SK-N-SH treated with all-trans-retinoic acid at 6 μM for 48 hours (cell line): ENCODE results near the gene CNPY1.

ENCODE experiments used
- ATAC-seq: fragments of 200-7000 bp; cut with Tn5 transposase; 3 replicates; pipeline ENCODE4 v1.9.1; 2020; ENCODE audit warnings: mild to moderate bottlenecking, moderate library complexity
- ARNTL ChIP-seq: fragments of 450-650 bp; formaldehyde crosslinking; IDR thresholded peaks from 2 replicates; pipeline ENCODE4 v1.5.0; 2020; ENCODE audit warnings: low read depth, mild to moderate bottlenecking, moderate library complexity, borderline replicate concordance
- BACH2 ChIP-seq: fragments of 250-450 bp; sonication (Bioruptor Pico); IDR thresholded peaks from 2 replicates; pipeline ENCODE4 v1.9.0; 2021; ENCODE audit warnings: mild to moderate bottlenecking, borderline replicate concordance
- CREB5 ChIP-seq: fragments of 250-450 bp; sonication (Bioruptor Pico); IDR thresholded peaks from 2 replicates; pipeline ENCODE4 v1.5.1; 2020; ENCODE audit warnings: low read depth, mild to moderate bottlenecking, moderate library complexity
- CSDC2 ChIP-seq: fragments of 250-450 bp; sonication (Bioruptor Pico); IDR thresholded peaks from 2 replicates; pipeline ENCODE4 v1.5.0; 2020; ENCODE audit warnings: mild to moderate bottlenecking, moderate library complexity
- CSRNP3 ChIP-seq: fragments of 250-450 bp; sonication (Bioruptor Pico); IDR thresholded peaks from 2 replicates; pipeline ENCODE4 v1.5.1; 2021; ENCODE audit warnings: mild to moderate bottlenecking, moderate library complexity
- ESRRG ChIP-seq: fragments of 250-450 bp; sonication (Bioruptor Pico); IDR thresholded peaks from 2 replicates; pipeline ENCODE4 v1.6.1; 2021; ENCODE audit warnings: mild to moderate bottlenecking
- GLIS3 ChIP-seq: fragments of 250-450 bp; sonication (Bioruptor Pico); IDR thresholded peaks from 2 replicates; pipeline ENCODE4 v1.5.0; 2020; ENCODE audit warnings: mild to moderate bottlenecking, moderate library complexity
- ISL1 ChIP-seq: fragments of 250-450 bp; sonication (Bioruptor Pico); IDR thresholded peaks from 2 replicates; pipeline ENCODE4 v2.1.2; 2022; ENCODE audit warnings: mild to moderate bottlenecking, moderate library complexity
- OSR1 ChIP-seq: fragments of 250-450 bp; sonication (Bioruptor Pico); IDR thresholded peaks from 2 replicates; pipeline ENCODE4 v1.8.0; 2022; ENCODE audit warnings: moderate library complexity, mild to moderate bottlenecking, inconsistent platforms
- PPARA ChIP-seq: fragments of 250-450 bp; sonication (Bioruptor Pico); IDR thresholded peaks from 2 replicates; pipeline ENCODE4 v1.5.0; 2020; ENCODE audit warnings: mild to moderate bottlenecking, borderline replicate concordance
- RARB ChIP-seq: fragments of 250-450 bp; sonication (Bioruptor Pico); IDR thresholded peaks from 2 replicates; pipeline ENCODE4 v1.8.0; 2021; ENCODE audit warnings: mild to moderate bottlenecking, moderate library complexity
- SNAI2 ChIP-seq: fragments of 250-450 bp; sonication (Bioruptor Pico); IDR thresholded peaks from 2 replicates; pipeline ENCODE4 v1.5.0; 2020; ENCODE audit warnings: mild to moderate bottlenecking, moderate library complexity
- TCF4 ChIP-seq: fragments of 250-450 bp; sonication (Bioruptor Pico); IDR thresholded peaks from 2 replicates; pipeline ENCODE4 v1.8.0; 2021; ENCODE audit warnings: mild to moderate bottlenecking, moderate library complexity, borderline replicate concordance
- TOX ChIP-seq: fragments of 250-450 bp; sonication (Bioruptor Pico); IDR thresholded peaks from 2 replicates; pipeline ENCODE4 v1.8.0; 2021; ENCODE audit warnings: mild to moderate bottlenecking, moderate library complexity, borderline replicate concordance
- ZC3H10 ChIP-seq: fragments of 250-450 bp; sonication (Bioruptor Pico); IDR thresholded peaks from 2 replicates; pipeline ENCODE4 v1.5.1; 2021; ENCODE audit warnings: mild to moderate bottlenecking, moderate library complexity
- ZFP3 ChIP-seq: fragments of 250-450 bp; sonication (Bioruptor Pico); IDR thresholded peaks from 2 replicates; pipeline ENCODE4 v1.5.0; 2020; ENCODE audit warnings: mild to moderate bottlenecking, moderate library complexity
- ZFP30 ChIP-seq: fragments of 450-650 bp; formaldehyde crosslinking; IDR thresholded peaks from 2 replicates; pipeline ENCODE4 v1.5.0; 2022; ENCODE audit warnings: mild to moderate bottlenecking, moderate library complexity
- ZNF70 ChIP-seq: fragments of 450-650 bp; formaldehyde crosslinking; IDR thresholded peaks from 2 replicates; pipeline ENCODE4 v1.5.0; 2020; ENCODE audit warnings: mild to moderate bottlenecking, moderate library complexity
- ZNF8 ChIP-seq: fragments of 450-650 bp; formaldehyde crosslinking; IDR thresholded peaks from 2 replicates; pipeline ENCODE4 v1.5.0; 2020; ENCODE audit warnings: mild to moderate bottlenecking, moderate library complexity
- TF ChIP-seq, protein P1 (sequence below): fragments of 250-450 bp; sonication (Bioruptor Pico); IDR thresholded peaks from 2 replicates; pipeline ENCODE4 v1.8.0; 2020; ENCODE audit warnings: mild to moderate bottlenecking, moderate library complexity, borderline replicate concordance
- TF ChIP-seq, protein P2 (sequence below): fragments of 250-450 bp; sonication (Bioruptor Pico); IDR thresholded peaks from 2 replicates; pipeline ENCODE4 v1.8.0; 2021; ENCODE audit warnings: low read depth, mild to moderate bottlenecking, moderate library complexity, borderline replicate concordance

Gene CNPY1

DNA sequence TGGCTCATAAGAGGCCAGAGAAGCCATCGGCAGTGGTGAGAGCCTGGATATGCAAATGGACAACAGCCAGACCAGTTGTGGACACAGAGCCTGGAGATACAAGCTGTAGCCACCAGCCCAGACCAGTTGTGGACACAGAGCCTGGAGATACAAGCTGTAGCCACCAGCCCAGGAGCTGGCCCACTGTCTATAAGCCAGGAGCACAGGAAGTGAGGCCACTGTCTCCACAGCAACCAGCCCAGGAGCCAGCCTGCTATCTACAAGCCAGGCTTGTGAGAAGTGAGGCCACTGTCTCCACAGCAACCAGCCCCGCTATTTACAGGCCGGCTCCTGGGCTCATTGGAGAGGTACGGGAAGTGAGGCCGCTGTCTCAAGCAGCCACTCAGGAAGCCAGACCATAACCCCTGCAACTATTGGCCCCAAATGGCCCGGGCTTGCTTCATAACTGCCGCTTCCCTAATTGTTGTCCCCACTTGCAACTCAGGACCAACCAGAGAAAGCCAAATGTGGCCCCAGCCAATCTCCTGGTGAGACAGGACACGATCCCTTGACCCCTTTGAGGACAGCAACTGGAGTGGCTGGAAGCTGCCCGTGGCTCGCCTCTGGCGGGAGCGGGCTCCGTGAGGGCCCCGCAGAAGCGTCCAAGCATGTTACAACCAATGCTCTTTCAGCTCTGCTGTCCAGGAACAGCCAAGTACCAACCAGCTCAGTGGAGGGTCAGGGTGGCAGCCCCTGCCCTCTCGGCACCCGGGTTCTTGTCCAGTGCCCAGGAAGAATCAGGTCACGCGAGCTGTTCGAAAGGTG is 44.1 kb upstream of the CNPY1 start:
- ATAC-seq, result peak; percentile 65
- TF ChIP-seq PPARA (CRISPR knock-in tag) (no peak), ISL1 (CRISPR knock-in tag) (no peak), ZFP3 (CRISPR knock-in tag) (no peak), ESRRG (CRISPR knock-in tag) (no peak), TOX (CRISPR knock-in tag) (no peak), ZFP30 (no peak), RARB (no peak), BACH2 (CRISPR knock-in tag) (no peak), TCF4 (CRISPR knock-in tag) (no peak), SNAI2 (CRISPR knock-in tag) (no peak), CSRNP3 (no peak), ZNF70 (CRISPR knock-in tag) (no peak), OSR1 (CRISPR knock-in tag) (no peak), GLIS3 (CRISPR knock-in tag) (no peak), CREB5 (CRISPR knock-in tag) (no peak)
- TF ChIP-seq, protein P1, sequence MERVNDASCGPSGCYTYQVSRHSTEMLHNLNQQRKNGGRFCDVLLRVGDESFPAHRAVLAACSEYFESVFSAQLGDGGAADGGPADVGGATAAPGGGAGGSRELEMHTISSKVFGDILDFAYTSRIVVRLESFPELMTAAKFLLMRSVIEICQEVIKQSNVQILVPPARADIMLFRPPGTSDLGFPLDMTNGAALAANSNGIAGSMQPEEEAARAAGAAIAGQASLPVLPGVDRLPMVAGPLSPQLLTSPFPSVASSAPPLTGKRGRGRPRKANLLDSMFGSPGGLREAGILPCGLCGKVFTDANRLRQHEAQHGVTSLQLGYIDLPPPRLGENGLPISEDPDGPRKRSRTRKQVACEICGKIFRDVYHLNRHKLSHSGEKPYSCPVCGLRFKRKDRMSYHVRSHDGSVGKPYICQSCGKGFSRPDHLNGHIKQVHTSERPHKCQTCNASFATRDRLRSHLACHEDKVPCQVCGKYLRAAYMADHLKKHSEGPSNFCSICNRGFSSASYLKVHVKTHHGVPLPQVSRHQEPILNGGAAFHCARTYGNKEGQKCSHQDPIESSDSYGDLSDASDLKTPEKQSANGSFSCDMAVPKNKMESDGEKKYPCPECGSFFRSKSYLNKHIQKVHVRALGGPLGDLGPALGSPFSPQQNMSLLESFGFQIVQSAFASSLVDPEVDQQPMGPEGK (CRISPR knock-in tag), result no peak

DNA sequence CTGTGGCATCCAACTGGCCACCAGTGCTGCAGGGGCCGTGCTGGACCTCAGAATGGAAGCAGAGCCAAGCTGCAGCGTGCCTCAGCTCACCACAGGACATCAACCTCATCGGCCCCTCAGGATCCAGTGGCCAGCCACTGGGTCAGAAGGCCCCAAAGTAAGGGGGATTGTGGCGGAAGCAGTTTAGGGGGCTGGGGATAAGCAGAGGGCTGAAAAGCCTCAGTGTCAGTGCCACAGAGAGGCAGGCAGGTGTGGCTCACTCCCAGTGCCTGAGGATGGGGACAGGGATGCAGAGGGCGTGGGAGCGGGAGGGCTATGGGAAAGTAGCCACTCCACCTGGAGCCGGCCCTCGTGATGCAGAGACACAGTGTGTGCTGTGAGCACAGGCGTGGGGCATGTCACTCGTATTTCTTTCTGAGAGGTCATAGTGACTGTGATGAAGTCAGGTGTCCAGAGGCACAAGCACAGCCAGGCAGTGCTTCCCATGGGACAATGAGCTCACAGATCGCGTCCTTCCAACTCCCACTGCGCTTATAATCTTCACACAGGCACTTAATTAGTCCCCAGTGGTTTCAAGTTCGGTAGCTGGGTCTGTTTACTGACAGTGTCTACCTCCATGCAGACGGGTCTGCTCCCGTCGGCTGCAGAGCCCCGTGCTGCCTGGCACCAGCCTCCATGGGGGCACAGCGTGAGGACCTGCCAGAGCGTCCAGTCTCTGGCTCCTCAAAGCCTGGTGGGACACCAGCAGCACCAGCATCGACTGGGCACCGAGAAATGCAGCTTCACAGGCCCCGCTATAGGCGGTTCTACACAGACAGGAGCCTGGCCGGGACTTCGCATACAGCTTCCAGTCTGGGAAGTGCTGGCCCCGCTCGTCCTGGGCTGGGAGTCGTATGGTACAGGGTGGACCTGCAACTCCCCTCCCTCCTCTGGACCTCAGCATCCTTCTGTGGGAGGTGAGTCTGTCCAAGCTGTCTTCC is 42.9 kb upstream of the CNPY1 start:
- ATAC-seq, result no peak
- TF ChIP-seq TCF4 (CRISPR knock-in tag) (no peak), ZFP3 (CRISPR knock-in tag) (no peak), ZNF8 (no peak), GLIS3 (CRISPR knock-in tag) (no peak)
- TF ChIP-seq, protein P2, sequence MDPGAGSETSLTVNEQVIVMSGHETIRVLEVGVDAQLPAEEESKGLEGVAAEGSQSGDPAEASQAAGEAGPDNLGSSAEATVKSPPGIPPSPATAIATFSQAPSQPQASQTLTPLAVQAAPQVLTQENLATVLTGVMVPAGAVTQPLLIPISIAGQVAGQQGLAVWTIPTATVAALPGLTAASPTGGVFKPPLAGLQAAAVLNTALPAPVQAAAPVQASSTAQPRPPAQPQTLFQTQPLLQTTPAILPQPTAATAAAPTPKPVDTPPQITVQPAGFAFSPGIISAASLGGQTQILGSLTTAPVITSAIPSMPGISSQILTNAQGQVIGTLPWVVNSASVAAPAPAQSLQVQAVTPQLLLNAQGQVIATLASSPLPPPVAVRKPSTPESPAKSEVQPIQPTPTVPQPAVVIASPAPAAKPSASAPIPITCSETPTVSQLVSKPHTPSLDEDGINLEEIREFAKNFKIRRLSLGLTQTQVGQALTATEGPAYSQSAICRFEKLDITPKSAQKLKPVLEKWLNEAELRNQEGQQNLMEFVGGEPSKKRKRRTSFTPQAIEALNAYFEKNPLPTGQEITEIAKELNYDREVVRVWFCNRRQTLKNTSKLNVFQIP (CRISPR knock-in tag), result no peak

- no peak for ATAC-seq
- no peak for TF ChIP-seq ISL1 (CRISPR knock-in tag)
- TF ChIP-seq TOX (CRISPR knock-in tag), result no peak
- TF ChIP-seq ZC3H10 (CRISPR knock-in tag), result no peak
- TF ChIP-seq SNAI2 (CRISPR knock-in tag), result no peak
- TF ChIP-seq TCF4 (CRISPR knock-in tag), result no peak
- TF ChIP-seq ARNTL (CRISPR knock-in tag), result no peak
- TF ChIP-seq PPARA (CRISPR knock-in tag), result no peak
- no peak for TF ChIP-seq CREB5 (CRISPR knock-in tag)
- no peak for TF ChIP-seq CSDC2 (CRISPR knock-in tag)
- no peak for TF ChIP-seq CSRNP3
- TF ChIP-seq, protein P2 (CRISPR knock-in tag), result no peak
Measured at GRCh38 chr7:155588468-155588998, 42.2 kb upstream of the CNPY1 start.
